Neural cell (in vitro differentiated cells): Measurements from ENCODE around the gene SH3BP5L. TPM values are rescaled to one million over a fixed set of nuclear protein-coding genes. Genes with fewer than 3 reads are reported as not detected.
"Not testable (repeated sequence)": the region's sequence is repeated elsewhere in the genome, so short reads cannot be mapped to it uniquely, and the experiment has no call there.

ENCODE experiments used
- H2AFZ ChIP-seq: fragments of 200-600, 300-800 bp; sonication (generic), shearing (Covaris generic); 2 replicates; pipeline ENCODE4 v1.6.0; 2014; ENCODE audit warnings: low read depth, mild to moderate bottlenecking, antibody characterized with exemption, low read length, moderate library complexity
- H3F3A ChIP-seq: fragments of 200-600 bp; shearing (Covaris generic); 2 replicates; pipeline ENCODE4 v1.6.1; 2016; ENCODE audit warnings: mild to moderate bottlenecking, moderate library complexity, mixed read lengths, antibody characterized with exemption, low read length; ENCODE audit not compliant: insufficient read depth, poor library complexity, severe bottlenecking
- H3K27ac ChIP-seq: fragments of 200-600, 300-800 bp; sonication (generic), shearing (Covaris generic); 2 replicates; pipeline ENCODE4 v1.5.1; 2014; ENCODE audit warnings: mild to moderate bottlenecking, low read length, moderate library complexity
- H3K27me3 ChIP-seq: fragments of 300-800, 200-600 bp; sonication (generic), shearing (Covaris generic); 2 replicates; pipeline ENCODE4 v1.6.0; 2014; ENCODE audit warnings: mild to moderate bottlenecking, low read depth, low read length, moderate library complexity; ENCODE audit not compliant: insufficient read depth
- H3K36me3 ChIP-seq: fragments of 300-800, 200-600 bp; sonication (generic), shearing (Covaris generic); 2 replicates; pipeline ENCODE4 v1.5.1; 2014; ENCODE audit warnings: mild to moderate bottlenecking, antibody characterized with exemption, low read length, moderate library complexity; ENCODE audit not compliant: insufficient read depth
- H3K4me2 ChIP-seq: fragments of 300-800, 200-600 bp; sonication (generic), shearing (Covaris generic); 2 replicates; pipeline ENCODE4 v1.6.0; 2014; ENCODE audit warnings: mild to moderate bottlenecking, low read length
- H3K4me3 ChIP-seq: fragments of 300-800, 200-600 bp; sonication (generic), shearing (Covaris generic); 2 replicates; pipeline ENCODE4 v1.5.1; 2014; ENCODE audit warnings: mild to moderate bottlenecking, low read length, moderate library complexity
- H3K79me2 ChIP-seq: fragments of 200-600 bp; shearing (Covaris generic); replicated peaks from 2 replicates; pipeline ENCODE4 v1.6.0; 2014; ENCODE audit warnings: mild to moderate bottlenecking, low read length, moderate library complexity; ENCODE audit not compliant: insufficient read depth
- H3K9ac ChIP-seq: fragments of 300-800, 200-600 bp; sonication (generic), shearing (Covaris generic); 2 replicates; pipeline ENCODE4 v1.6.1; 2016; ENCODE audit warnings: mild to moderate bottlenecking, low read length, mixed read lengths
- H3K9me2 ChIP-seq: fragments of 200-600 bp; shearing (Covaris generic); 2 replicates; pipeline ENCODE4 v1.6.1; 2016; ENCODE audit warnings: mild to moderate bottlenecking, low read length, mixed read lengths; ENCODE audit not compliant: insufficient read depth
- H3K9me3 ChIP-seq: fragments of 200-600, 300-800 bp; sonication (generic), shearing (Covaris generic); 2 replicates; pipeline ENCODE4 v1.6.1; 2016; ENCODE audit warnings: mild to moderate bottlenecking, mixed run types, low read length, moderate library complexity, mixed read lengths
- H4K20me1 ChIP-seq: fragments of 200-600 bp; shearing (Covaris generic); 2 replicates; pipeline ENCODE4 v1.6.1; 2016; ENCODE audit warnings: mild to moderate bottlenecking, mixed run types; ENCODE audit not compliant: insufficient read depth
- EP300 ChIP-seq: fragments of 450-650 bp; conservative IDR thresholded peaks from 2 replicates; pipeline ENCODE4 v1.6.1; 2014; ENCODE audit warnings: antibody characterized with exemption, mild to moderate bottlenecking, moderate library complexity; ENCODE audit not compliant: poor library complexity, severe bottlenecking
- EZH2 ChIP-seq: fragments of 200-600, 300-800 bp; shearing (Covaris generic), sonication (generic); IDR thresholded peaks from 2 replicates; pipeline ENCODE4 v1.6.1; 2014; ENCODE audit warnings: antibody characterized with exemption, low read length, borderline replicate concordance, mild to moderate bottlenecking; ENCODE audit not compliant: insufficient read depth, poor library complexity, severe bottlenecking
- MXI1 ChIP-seq: fragments of 450-650 bp; conservative IDR thresholded peaks from 2 replicates; pipeline ENCODE4 v1.6.1; 2014; ENCODE audit warnings: antibody characterized with exemption, mild to moderate bottlenecking; ENCODE audit not compliant: poor library complexity, severe bottlenecking
- POLR2AphosphoS5 ChIP-seq: IDR thresholded peaks from 2 replicates; pipeline ENCODE4 v1.6.1; 2012
- RAD21 ChIP-seq: fragments of 450-650 bp; conservative IDR thresholded peaks from 2 replicates; pipeline ENCODE4 v1.6.1; 2014; ENCODE audit warnings: antibody characterized with exemption, mild to moderate bottlenecking, moderate library complexity
- SMC3 ChIP-seq: fragments of 450-650 bp; conservative IDR thresholded peaks from 2 replicates; pipeline ENCODE4 v1.6.1; 2014; ENCODE audit warnings: antibody characterized with exemption, mild to moderate bottlenecking, moderate library complexity; ENCODE audit not compliant: poor library complexity
- TAF1 ChIP-seq: IDR thresholded peaks from 2 replicates; pipeline ENCODE4 v1.6.1; 2012; ENCODE audit warnings: low read depth
- polyA plus RNA-seq: library from polyadenylated mRNA; depleted of rRNA; stranded (reverse); fragments of >200 nt; gene quantifications from 2 replicates; pipeline ENCODE4 v1.2.3, GENCODE V29; 2014
- TF ChIP-seq, protein P1 (sequence below): IDR thresholded peaks from 2 replicates; pipeline ENCODE4 v1.6.1; 2012; ENCODE audit warnings: borderline replicate concordance
- TF ChIP-seq, protein P2 (sequence below): fragments of 450-650 bp; IDR thresholded peaks from 2 replicates; pipeline ENCODE4 v1.5.1; 2014; ENCODE audit warnings: antibody characterized with exemption, mild to moderate bottlenecking, moderate library complexity; ENCODE audit not compliant: poor library complexity, severe bottlenecking

Gene SH3BP5L
- polyA plus RNA-seq, 1 donor from 2014 or later: 38.6 TPM

DNA sequence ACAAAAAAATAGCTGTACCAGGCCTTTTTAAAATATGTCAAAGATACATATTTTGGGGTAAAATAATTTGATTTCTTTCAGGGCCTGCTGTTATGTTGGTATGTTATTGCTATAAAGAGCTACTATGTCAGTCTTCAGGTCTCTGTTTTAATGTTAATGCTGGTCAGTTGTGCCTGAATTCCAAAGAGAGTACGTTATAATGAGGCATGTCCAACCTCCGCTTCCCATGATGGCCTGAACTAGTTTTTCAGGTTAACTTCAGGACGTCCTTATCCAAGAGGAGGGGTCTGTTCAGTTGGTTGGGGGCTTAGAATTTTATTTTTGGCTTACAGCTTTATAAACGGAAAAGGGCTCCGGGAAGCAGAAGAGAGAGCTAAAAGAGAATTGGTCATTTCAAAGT is 35.3 kb downstream of the SH3BP5L start:
- no peak overlapping the region for H3K9ac ChIP-seq
- H3K79me2 ChIP-seq: no peaks in the 10 kb centered on the region
- TF ChIP-seq POLR2AphosphoS5: no peak
- no peak for TF ChIP-seq SMC3
- no peak for TF ChIP-seq TAF1
- H2AFZ ChIP-seq: no peak overlapping the region
- H3K27ac ChIP-seq: no peak overlapping the region
- H3K9me3 ChIP-seq: no peaks in the 10 kb centered on the region
- no peak overlapping the region for H3K4me3 ChIP-seq
- H4K20me1 ChIP-seq: no peaks in the 10 kb centered on the region
- no peaks in the 10 kb centered on the region for H3K36me3 ChIP-seq
- no peaks in the 10 kb centered on the region for H3F3A ChIP-seq
- no peaks in the 10 kb centered on the region for H3K27me3 ChIP-seq
- no peak overlapping the region for H3K4me2 ChIP-seq
- no peaks in the 10 kb centered on the region for H3K9me2 ChIP-seq

DNA sequence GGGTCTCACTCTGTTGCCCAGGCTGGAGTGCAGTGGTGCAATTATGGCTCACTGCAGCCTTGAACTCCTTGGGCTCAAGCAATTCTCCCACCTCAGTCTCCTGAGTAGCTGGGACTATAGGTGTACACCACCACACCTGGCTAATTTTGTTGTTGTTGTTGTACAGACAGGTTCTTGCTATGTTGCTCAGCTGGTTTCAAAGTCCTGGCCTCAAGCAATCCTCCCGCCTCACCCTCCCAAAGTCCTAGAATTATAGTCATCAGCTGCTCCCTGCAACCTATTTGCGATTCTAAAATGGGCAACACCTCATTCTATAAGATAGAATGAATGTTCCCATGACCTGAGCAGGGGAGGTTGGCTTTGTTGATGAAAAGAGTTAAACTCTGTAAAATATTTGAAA is 36.4 kb downstream of the SH3BP5L start:
- not testable (repeated sequence) for H3K27ac ChIP-seq, H4K20me1 ChIP-seq, H3K4me3 ChIP-seq, H2AFZ ChIP-seq, H3K79me2 ChIP-seq, H3K36me3 ChIP-seq, H3K9me3 ChIP-seq, H3K9ac ChIP-seq, H3K4me2 ChIP-seq, H3K27me3 ChIP-seq, H3F3A ChIP-seq, H3K9me2 ChIP-seq

DNA sequence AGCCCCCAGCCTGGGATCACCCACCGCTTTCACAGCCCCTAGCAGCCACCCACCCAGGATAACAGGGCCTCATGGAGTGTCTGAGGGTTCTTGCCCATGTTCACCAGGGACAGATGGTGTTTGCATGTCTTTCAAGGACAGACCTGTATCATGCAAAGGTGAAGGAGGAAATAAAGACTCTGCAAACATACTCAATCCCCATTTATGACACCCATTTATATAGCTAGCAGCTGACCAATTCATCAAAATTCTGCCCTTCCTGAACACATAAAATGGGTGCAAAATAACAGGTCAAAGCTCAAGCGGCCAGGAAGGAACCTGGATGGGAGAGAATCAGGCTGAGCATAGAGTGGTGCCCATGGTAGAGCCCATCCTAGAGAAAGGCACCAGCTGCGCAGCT is 37.4 kb downstream of the SH3BP5L start:
- Histone ChIP-seq H4K20me1 (no peaks in the 10 kb centered on the region), H3K9ac (no peak overlapping the region), H3K27me3 (no peaks in the 10 kb centered on the region), H3K36me3 (no peaks in the 10 kb centered on the region), H3K4me3 (no peak overlapping the region), H3K27ac (no peak overlapping the region), H3K9me3 (no peaks in the 10 kb centered on the region), H3F3A (no peaks in the 10 kb centered on the region), H3K9me2 (no peaks in the 10 kb centered on the region), H3K4me2 (no peak overlapping the region), H2AFZ (no peak overlapping the region), H3K79me2 (no peaks in the 10 kb centered on the region)
- TF ChIP-seq EP300 (no peak), RAD21 (no peak), POLR2AphosphoS5 (no peak), SMC3 (no peak), TAF1 (no peak)

DNA sequence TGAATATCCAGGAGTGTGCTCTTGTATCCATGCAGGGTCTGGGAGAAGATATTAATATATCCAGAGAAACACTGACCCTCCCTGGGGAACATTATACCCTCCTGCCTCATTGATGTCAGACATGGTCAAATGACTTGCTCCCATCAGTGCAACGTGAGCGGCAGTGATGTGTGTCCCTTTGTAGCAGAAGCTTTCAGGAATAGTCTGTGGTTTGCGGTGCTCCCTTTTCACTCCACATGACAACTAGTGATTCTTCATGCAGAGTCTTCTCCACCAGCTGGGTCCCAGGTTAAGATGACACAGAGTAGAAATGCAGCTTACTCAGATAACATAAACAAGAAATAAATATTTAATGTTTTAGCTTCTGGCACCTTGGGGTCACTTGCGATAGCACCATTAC is 38.3 kb downstream of the SH3BP5L start:
- H4K20me1 ChIP-seq: no peaks in the 10 kb centered on the region
- H3K9me2 ChIP-seq: no peaks in the 10 kb centered on the region
- H3K27me3 ChIP-seq: no peaks in the 10 kb centered on the region
- H3K9ac ChIP-seq: no peak overlapping the region
- H3K79me2 ChIP-seq: no peaks in the 10 kb centered on the region
- no peak overlapping the region for H3K27ac ChIP-seq
- H3K4me3 ChIP-seq: no peak overlapping the region
- H3F3A ChIP-seq: no peaks in the 10 kb centered on the region
- no peak overlapping the region for H2AFZ ChIP-seq
- no peaks in the 10 kb centered on the region for H3K36me3 ChIP-seq
- no peak overlapping the region for H3K4me2 ChIP-seq
- TF ChIP-seq, protein P1, sequence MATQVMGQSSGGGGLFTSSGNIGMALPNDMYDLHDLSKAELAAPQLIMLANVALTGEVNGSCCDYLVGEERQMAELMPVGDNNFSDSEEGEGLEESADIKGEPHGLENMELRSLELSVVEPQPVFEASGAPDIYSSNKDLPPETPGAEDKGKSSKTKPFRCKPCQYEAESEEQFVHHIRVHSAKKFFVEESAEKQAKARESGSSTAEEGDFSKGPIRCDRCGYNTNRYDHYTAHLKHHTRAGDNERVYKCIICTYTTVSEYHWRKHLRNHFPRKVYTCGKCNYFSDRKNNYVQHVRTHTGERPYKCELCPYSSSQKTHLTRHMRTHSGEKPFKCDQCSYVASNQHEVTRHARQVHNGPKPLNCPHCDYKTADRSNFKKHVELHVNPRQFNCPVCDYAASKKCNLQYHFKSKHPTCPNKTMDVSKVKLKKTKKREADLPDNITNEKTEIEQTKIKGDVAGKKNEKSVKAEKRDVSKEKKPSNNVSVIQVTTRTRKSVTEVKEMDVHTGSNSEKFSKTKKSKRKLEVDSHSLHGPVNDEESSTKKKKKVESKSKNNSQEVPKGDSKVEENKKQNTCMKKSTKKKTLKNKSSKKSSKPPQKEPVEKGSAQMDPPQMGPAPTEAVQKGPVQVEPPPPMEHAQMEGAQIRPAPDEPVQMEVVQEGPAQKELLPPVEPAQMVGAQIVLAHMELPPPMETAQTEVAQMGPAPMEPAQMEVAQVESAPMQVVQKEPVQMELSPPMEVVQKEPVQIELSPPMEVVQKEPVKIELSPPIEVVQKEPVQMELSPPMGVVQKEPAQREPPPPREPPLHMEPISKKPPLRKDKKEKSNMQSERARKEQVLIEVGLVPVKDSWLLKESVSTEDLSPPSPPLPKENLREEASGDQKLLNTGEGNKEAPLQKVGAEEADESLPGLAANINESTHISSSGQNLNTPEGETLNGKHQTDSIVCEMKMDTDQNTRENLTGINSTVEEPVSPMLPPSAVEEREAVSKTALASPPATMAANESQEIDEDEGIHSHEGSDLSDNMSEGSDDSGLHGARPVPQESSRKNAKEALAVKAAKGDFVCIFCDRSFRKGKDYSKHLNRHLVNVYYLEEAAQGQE: no peak
- no peak for TF ChIP-seq EP300
- TF ChIP-seq, protein P2, sequence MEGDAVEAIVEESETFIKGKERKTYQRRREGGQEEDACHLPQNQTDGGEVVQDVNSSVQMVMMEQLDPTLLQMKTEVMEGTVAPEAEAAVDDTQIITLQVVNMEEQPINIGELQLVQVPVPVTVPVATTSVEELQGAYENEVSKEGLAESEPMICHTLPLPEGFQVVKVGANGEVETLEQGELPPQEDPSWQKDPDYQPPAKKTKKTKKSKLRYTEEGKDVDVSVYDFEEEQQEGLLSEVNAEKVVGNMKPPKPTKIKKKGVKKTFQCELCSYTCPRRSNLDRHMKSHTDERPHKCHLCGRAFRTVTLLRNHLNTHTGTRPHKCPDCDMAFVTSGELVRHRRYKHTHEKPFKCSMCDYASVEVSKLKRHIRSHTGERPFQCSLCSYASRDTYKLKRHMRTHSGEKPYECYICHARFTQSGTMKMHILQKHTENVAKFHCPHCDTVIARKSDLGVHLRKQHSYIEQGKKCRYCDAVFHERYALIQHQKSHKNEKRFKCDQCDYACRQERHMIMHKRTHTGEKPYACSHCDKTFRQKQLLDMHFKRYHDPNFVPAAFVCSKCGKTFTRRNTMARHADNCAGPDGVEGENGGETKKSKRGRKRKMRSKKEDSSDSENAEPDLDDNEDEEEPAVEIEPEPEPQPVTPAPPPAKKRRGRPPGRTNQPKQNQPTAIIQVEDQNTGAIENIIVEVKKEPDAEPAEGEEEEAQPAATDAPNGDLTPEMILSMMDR: no peak
- TF ChIP-seq SMC3: no peak
- TF ChIP-seq MXI1: no peak
- no peak for TF ChIP-seq RAD21
- TF ChIP-seq POLR2AphosphoS5: no peak
- TF ChIP-seq TAF1: no peak
- no peak for TF ChIP-seq EZH2
- H3K9me3 ChIP-seq: no peaks in the 10 kb centered on the region
